Thymus (tissue), 11 donors: ENCODE results near the gene GCSAM. TPM values are rescaled to one million over a fixed set of nuclear protein-coding genes. Genes with fewer than 3 reads are reported as not detected.

ENCODE experiments used
- DNase-seq, 9 donors: peaks; one replicate each; pipeline ENCODE4 v3.0.0-alpha.2; 2013; ENCODE audit warnings: low spot score in 9 of 9, low read depth in 6 of 9, missing footprints in 1 of 9
- H3K27ac ChIP-seq, 2 donors: one replicate each; pipeline ENCODE4 v1.5.1; 2013; ENCODE audit warnings: control low read depth in 1 of 2, low read depth in 1 of 2, low read length in 1 of 2, mild to moderate bottlenecking in 1 of 2, moderate library complexity in 1 of 2
- H3K27me3 ChIP-seq, 2 donors: one replicate each; pipeline ENCODE4 v1.5.1; 2013; ENCODE audit warnings: low read length in 1 of 2; ENCODE audit not compliant: control insufficient read depth in 2 of 2, insufficient read depth in 1 of 2
- H3K36me3 ChIP-seq, 2 donors: one replicate each; pipeline ENCODE4 v1.5.1; 2013; ENCODE audit warnings: low read length in 1 of 2, mild to moderate bottlenecking in 1 of 2, moderate library complexity in 1 of 2; ENCODE audit not compliant: control insufficient read depth in 2 of 2, insufficient read depth in 2 of 2
- H3K4me1 ChIP-seq, 2 donors: one replicate each; pipeline ENCODE4 v1.5.1; 2013; ENCODE audit warnings: low read length in 2 of 2; ENCODE audit not compliant: control insufficient read depth in 2 of 2, insufficient read depth in 2 of 2
- H3K4me3 ChIP-seq, 2 donors: one replicate each; pipeline ENCODE4 v1.5.1; 2013; ENCODE audit warnings: low read length in 2 of 2, control low read depth in 1 of 2, mild to moderate bottlenecking in 1 of 2
- H3K9me3 ChIP-seq, 2 donors: one replicate each; pipeline ENCODE4 v1.5.1; 2013; ENCODE audit warnings: low read length in 1 of 2, mild to moderate bottlenecking in 1 of 2; ENCODE audit not compliant: control insufficient read depth in 2 of 2, insufficient read depth in 1 of 2
- WGBS: extraction: QIAGEN DNeasy Blood & Tissue Kit; methylation state at CpG from one replicate; pipeline ENCODE4 v1.1.7; 2013; 5-methylcytosine and 5-hydroxymethylcytosine counted together
- polyA plus RNA-seq: library from polyadenylated mRNA; stranded (reverse); fragments of 200-250 nt; gene quantifications from one replicate; pipeline ENCODE4 v1.2.3, GENCODE V29; 2013
- total RNA-seq: library from RNA; stranded (reverse); fragments of 120-200 nt; gene quantifications from one replicate; pipeline ENCODE4 v1.2.4, GENCODE V29; 2013
- donor health status: healthy.

The GCSAM gene
- total and polyA plus RNA-seq, 2 donors = 18.0 to 40.1 TPM

GRCh38 chr3:112096176-112096575 is 36.9 kb downstream of the GCSAM start:
- H3K4me1 ChIP-seq = peaks cover 13 to 22% of the 10 kb centered on the region in 2 donors
- no peaks in the 10 kb centered on the region for H3K27me3 ChIP-seq
- no peak for DNase-seq
- no peak overlapping the region for H3K27ac ChIP-seq
- H3K4me3 ChIP-seq = no peak overlapping the region
- 93% methylated on average over 2 of the region's 2 CpGs for WGBS
- peaks cover 3 to 9% of the 10 kb centered on the region in 2 donors for H3K36me3 ChIP-seq
- no peaks in the 10 kb centered on the region for H3K9me3 ChIP-seq

GRCh38 chr3:112095731-112096130 is 37.3 kb downstream of the GCSAM start:
- H3K27me3 ChIP-seq = no peaks in the 10 kb centered on the region
- 69% methylated on average over 2 of the region's 2 CpGs for WGBS
- no peaks in the 10 kb centered on the region for H3K9me3 ChIP-seq
- H3K4me1 ChIP-seq = peaks cover 17 to 26% of the 10 kb centered on the region in 2 donors
- DNase-seq = no peak
- H3K4me3 ChIP-seq = no peak overlapping the region
- H3K27ac ChIP-seq = no peak overlapping the region
- H3K36me3 ChIP-seq = peaks cover 3 to 9% of the 10 kb centered on the region in 2 donors

- Histone ChIP-seq H3K9me3 (no peaks in the 10 kb centered on the region), H3K27me3 (no peaks in the 10 kb centered on the region), H3K4me1 (peaks cover 27 to 36% of the 10 kb centered on the region in 2 donors), H3K4me3 (no peak overlapping the region), H3K27ac (peak overlapping the region; percentile 53 to 70), H3K36me3 (peaks cover 0 to 7% of the 10 kb centered on the region in 2 donors)
- DNase-seq = no peak
These were observed 39.9 kb downstream of the GCSAM start for GRCh38 chr3:112093180-112093522.

- peak in 1 of 9 donors; percentile 58 for DNase-seq
- H3K36me3 ChIP-seq = peaks cover 0 to 5% of the 10 kb centered on the region in 2 donors
These were observed 40.4 kb downstream of the GCSAM start for GRCh38 chr3:112092496-112093179.

GRCh38 chr3:112090887-112091586 is 42.0 kb downstream of the GCSAM start:
- Histone ChIP-seq H3K4me1 (peaks cover 27 to 43% of the 10 kb centered on the region in 2 donors), H3K27me3 (peaks cover 0 to 7% of the 10 kb centered on the region in 2 donors), H3K4me3 (no peak overlapping the region), H3K27ac (no peak overlapping the region), H3K36me3 (peaks cover 0 to 5% of the 10 kb centered on the region in 2 donors), H3K9me3 (no peaks in the 10 kb centered on the region)
- no peak for DNase-seq
- WGBS = 86% methylated on average over 6 of the region's 6 CpGs

More at GRCh38 chr3:112092496-112093179, 40.4 kb downstream of the GCSAM start:
- H3K27me3 ChIP-seq = no peaks in the 10 kb centered on the region
- no peaks in the 10 kb centered on the region for H3K9me3 ChIP-seq
- peaks cover 27 to 38% of the 10 kb centered on the region in 2 donors for H3K4me1 ChIP-seq
- H3K4me3 ChIP-seq = no peak overlapping the region
- H3K27ac ChIP-seq = peak overlapping the region; percentile 65 to 70
- WGBS = 74% methylated on average over 6 of the region's 6 CpGs

- peaks cover 0 to 10% of the 10 kb centered on the region in 2 donors for H3K27me3 ChIP-seq
- no peaks in the 10 kb centered on the region for H3K9me3 ChIP-seq
- peaks cover 33 to 49% of the 10 kb centered on the region in 2 donors for H3K4me1 ChIP-seq
- H3K36me3 ChIP-seq = peaks cover 0 to 4% of the 10 kb centered on the region in 2 donors
- WGBS = 89% methylated on average over 9 of the region's 9 CpGs
- DNase-seq = no peak
- peak overlapping the region in 1 of 2 donors; percentile 8 for H3K27ac ChIP-seq
- H3K4me3 ChIP-seq = no peak overlapping the region
These were observed 42.8 kb downstream of the GCSAM start for GRCh38 chr3:112089956-112090886.

GRCh38 chr3:112088944-112089343 is 44.1 kb downstream of the GCSAM start:
- no peak overlapping the region for H3K27ac ChIP-seq
- 74% methylated on average over 4 of the region's 4 CpGs for WGBS

GRCh38 chr3:112087746-112088145 is 45.3 kb downstream of the GCSAM start:
- Histone ChIP-seq H3K27me3 (peaks cover 0 to 10% of the 10 kb centered on the region in 2 donors), H3K36me3 (no peaks in the 10 kb centered on the region), H3K27ac (no peak overlapping the region), H3K9me3 (no peaks in the 10 kb centered on the region), H3K4me1 (peaks cover 37 to 57% of the 10 kb centered on the region in 2 donors), H3K4me3 (peak overlapping the region; percentile 73 to 87)
- 96% methylated on average over 5 of the region's 5 CpGs for WGBS
- DNase-seq = no peak

More at GRCh38 chr3:112088944-112089343, 44.1 kb downstream of the GCSAM start:
- H3K36me3 ChIP-seq = no peaks in the 10 kb centered on the region
- no peak overlapping the region for H3K4me3 ChIP-seq
- H3K4me1 ChIP-seq = peaks cover 41 to 62% of the 10 kb centered on the region in 2 donors
- peaks cover 0 to 10% of the 10 kb centered on the region in 2 donors for H3K27me3 ChIP-seq
- H3K9me3 ChIP-seq = no peaks in the 10 kb centered on the region
- no peak for DNase-seq
